Suprapubic skin (tissue), 4 donors: ENCODE data around the gene NUP210L. TPM values are rescaled to one million over a fixed set of nuclear protein-coding genes. Genes with fewer than 3 reads are reported as not detected.
"Not testable (repeated sequence)": the region's sequence is repeated elsewhere in the genome, so short reads cannot be mapped to it uniquely, and the experiment has no call there.

ENCODE experiments used
- DNase-seq, 2 donors: peaks; one replicate each; pipeline ENCODE4 v3.0.0-alpha.2; 2019; ENCODE audit warnings: low spot score in 2 of 2
- H3K27ac ChIP-seq: fragments of 200-600 bp; sonication (generic); one replicate; pipeline ENCODE4 v1.5.1; 2019
- H3K27me3 ChIP-seq: fragments of 200-600 bp; sonication (generic); one replicate; pipeline ENCODE4 v1.5.1; 2019
- H3K36me3 ChIP-seq: fragments of 200-600 bp; sonication (generic); one replicate; pipeline ENCODE4 v1.5.1; 2019
- H3K4me1 ChIP-seq: fragments of 200-600 bp; sonication (generic); one replicate; pipeline ENCODE4 v1.5.1; 2019
- H3K4me3 ChIP-seq: fragments of 200-600 bp; sonication (generic); one replicate; pipeline ENCODE4 v1.5.1; 2019; ENCODE audit warnings: mild to moderate bottlenecking
- H3K9me3 ChIP-seq: fragments of 200-600 bp; sonication (generic); one replicate; pipeline ENCODE4 v1.5.1; 2019
- CTCF ChIP-seq, 2 donors: fragments of 200-600 bp in 1 of 2; fragments of 450-650 bp in 1 of 2; sonication (generic) in 1 of 2; IDR thresholded peaks; one replicate each; pipeline ENCODE4 v1.5.1; 2016 to 2019; ENCODE audit warnings: antibody characterized with exemption in 2 of 2, mild to moderate bottlenecking in 1 of 2, moderate library complexity in 1 of 2
- EP300 ChIP-seq: sonication (generic); formaldehyde crosslinking; IDR thresholded peaks from one replicate; pipeline ENCODE4 v1.6.1; 2017; ENCODE audit warnings: antibody characterized with exemption
- POLR2A ChIP-seq, 2 donors: fragments of 450-650 bp; IDR thresholded peaks; one replicate each; pipeline ENCODE4 v1.6.1; 2017; ENCODE audit warnings: antibody characterized with exemption in 2 of 2, mild to moderate bottlenecking in 2 of 2, moderate library complexity in 2 of 2
- POLR2AphosphoS5 ChIP-seq, 3 donors: sonication (generic); formaldehyde crosslinking; IDR thresholded peaks; one replicate each; pipeline ENCODE4 v1.6.1; 2017; ENCODE audit warnings: antibody characterized with exemption in 3 of 3
- WGBS: methylation state at CpG from one replicate; pipeline ENCODE4 v1.1.5; 2018; 5-methylcytosine and 5-hydroxymethylcytosine counted together
- total RNA-seq, 4 donors: library from RNA; depleted of rRNA; stranded (reverse); fragments of >200 nt; gene quantifications; one replicate each; pipeline ENCODE4 v1.1.0, GENCODE V29; 2016

The NUP210L gene
- total RNA-seq, 4 donors from 2014 or later: not detected

DNA sequence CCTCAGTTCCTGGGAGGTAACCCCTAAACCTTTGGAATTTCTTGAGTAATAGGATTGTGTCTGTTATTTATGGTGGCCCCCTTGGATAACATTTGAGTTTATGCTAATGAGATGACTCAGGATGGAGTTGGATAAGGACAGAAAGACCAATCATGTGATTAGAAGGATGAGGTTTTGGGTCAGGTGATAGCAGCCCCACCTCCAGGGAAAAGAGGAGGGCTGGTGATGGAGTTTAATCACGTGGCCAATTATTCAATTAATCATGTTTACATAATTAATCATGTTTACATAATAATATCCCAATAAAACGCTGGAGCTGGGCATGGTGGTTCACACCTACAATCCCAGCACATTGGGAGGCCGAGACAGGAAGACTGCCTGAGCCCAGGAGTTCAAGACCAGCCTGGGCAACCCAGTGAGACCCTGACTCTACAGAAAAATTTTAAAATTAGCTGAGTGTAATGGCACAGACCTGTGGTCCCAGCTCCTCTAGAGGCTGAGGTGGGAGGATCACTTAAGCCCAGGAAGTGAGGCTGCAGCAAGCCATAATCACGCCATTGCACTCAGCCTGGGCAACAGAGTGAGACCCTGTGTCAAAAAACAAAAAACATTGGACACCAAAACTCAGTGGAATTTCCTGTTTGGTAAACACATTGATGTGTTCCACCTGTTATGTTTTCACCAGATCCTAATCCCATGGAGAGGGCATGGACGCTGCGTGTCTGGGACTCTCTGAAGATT, 73.3 kb downstream of the NUP210L start:
- Histone ChIP-seq H3K4me1 (no peaks in the 10 kb centered on the region), H3K36me3 (no peaks in the 10 kb centered on the region), H3K27ac (no peak overlapping the region), H3K27me3 (no peaks in the 10 kb centered on the region), H3K9me3 (no peaks in the 10 kb centered on the region), H3K4me3 (no peak overlapping the region)
- WGBS: 74% methylated on average over 6 of the region's 6 CpGs
- DNase-seq: no peak
- TF ChIP-seq POLR2A (IDR thresholded peaks at IDR 0.05) (no peak), CTCF (IDR thresholded peaks at IDR 0.05) (no peak), EP300 (no peak), POLR2AphosphoS5 (IDR thresholded peaks at IDR 0.05) (no peak)

GRCh38 chr1:154076413-154076812, 78.5 kb downstream of the NUP210L start:
- Histone ChIP-seq H3K4me1 (no peaks in the 10 kb centered on the region), H3K27me3 (no peaks in the 10 kb centered on the region), H3K9me3 (no peaks in the 10 kb centered on the region), H3K36me3 (no peaks in the 10 kb centered on the region), H3K27ac (no peak overlapping the region), H3K4me3 (no peak overlapping the region)
- TF ChIP-seq CTCF (IDR thresholded peaks at IDR 0.05) (no peak), POLR2AphosphoS5 (IDR thresholded peaks at IDR 0.05) (no peak), POLR2A (IDR thresholded peaks at IDR 0.05) (no peak), EP300 (no peak)
- no peak for DNase-seq
- WGBS: 86% methylated on average over 2 of the region's 2 CpGs

DNA sequence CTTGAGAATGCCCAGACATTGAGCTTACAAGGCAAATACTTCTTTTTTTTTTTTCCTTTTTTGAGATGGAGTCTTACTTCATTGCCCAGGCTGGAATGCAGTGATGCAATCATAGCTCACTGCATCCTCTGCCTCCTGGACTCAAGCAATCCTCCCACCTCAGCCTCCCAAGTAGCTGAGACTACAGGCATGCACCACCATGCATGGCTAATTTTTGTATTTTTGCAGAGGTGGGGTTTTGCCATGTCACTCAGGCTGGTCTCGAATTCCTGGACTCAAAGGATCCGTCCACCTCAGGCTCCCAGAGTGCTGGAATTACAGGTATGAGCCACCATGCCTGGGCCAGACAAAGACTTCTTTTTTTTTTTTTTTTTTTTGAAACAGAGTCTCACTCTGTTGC, 79.1 kb downstream of the NUP210L start:
- no peaks in the 10 kb centered on the region for H3K4me1 ChIP-seq
- 36% methylated on average over 2 of the region's 2 CpGs for WGBS
- no peak overlapping the region for H3K27ac ChIP-seq
- H3K36me3 ChIP-seq: no peaks in the 10 kb centered on the region
- no peak overlapping the region for H3K4me3 ChIP-seq
- DNase-seq: no peak
- no peaks in the 10 kb centered on the region for H3K27me3 ChIP-seq
- TF ChIP-seq POLR2A (IDR thresholded peaks at IDR 0.05): no peak
- TF ChIP-seq CTCF (IDR thresholded peaks at IDR 0.05): no peak
- TF ChIP-seq POLR2AphosphoS5 (IDR thresholded peaks at IDR 0.05): no peak
- no peak for TF ChIP-seq EP300
- no peaks in the 10 kb centered on the region for H3K9me3 ChIP-seq

- TF ChIP-seq EP300: no peak
- no peak overlapping the region for H3K4me3 ChIP-seq
- H3K27me3 ChIP-seq: no peaks in the 10 kb centered on the region
- no peaks in the 10 kb centered on the region for H3K36me3 ChIP-seq
- H3K4me1 ChIP-seq: no peaks in the 10 kb centered on the region
- DNase-seq: no peak
- WGBS: 86% methylated on average over 1 of the region's 1 CpG
- no peaks in the 10 kb centered on the region for H3K9me3 ChIP-seq
- H3K27ac ChIP-seq: no peak overlapping the region
Measured at GRCh38 chr1:154062309-154062708, 92.6 kb downstream of the NUP210L start.

DNA sequence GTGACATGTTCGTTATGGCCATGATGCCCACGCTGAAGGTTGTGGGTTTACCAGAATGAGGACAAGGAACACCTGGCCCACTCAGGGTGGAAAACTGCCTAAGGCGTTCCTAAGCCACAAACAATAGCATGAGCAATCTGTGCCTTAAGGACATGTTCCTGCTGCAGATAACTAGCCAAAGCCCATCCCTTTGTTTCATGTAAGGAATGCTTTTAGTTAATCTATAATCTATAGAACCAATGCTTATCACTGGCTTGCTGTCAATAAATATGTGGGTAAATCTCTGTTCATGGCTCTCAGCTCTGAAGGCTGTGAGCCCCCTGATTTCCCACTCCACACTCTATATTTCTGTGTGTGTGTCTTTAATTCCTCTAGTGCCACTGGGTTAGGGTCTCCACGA, 107.4 kb downstream of the NUP210L start:
- H3K27me3 ChIP-seq, H3K4me3 ChIP-seq, H3K36me3 ChIP-seq, H3K9me3 ChIP-seq, H3K4me1 ChIP-seq, DNase-seq, H3K27ac ChIP-seq: not testable (repeated sequence)
- 48% methylated on average over 4 of the region's 4 CpGs for WGBS

- H3K27me3 ChIP-seq, H3K9me3 ChIP-seq, H3K36me3 ChIP-seq, H3K27ac ChIP-seq, H3K4me3 ChIP-seq, H3K4me1 ChIP-seq, DNase-seq: not testable (repeated sequence)
- WGBS: 92% methylated on average over 1 of the region's 1 CpG
Measured at GRCh38 chr1:154033697-154034096, 121.2 kb downstream of the NUP210L start.

DNA sequence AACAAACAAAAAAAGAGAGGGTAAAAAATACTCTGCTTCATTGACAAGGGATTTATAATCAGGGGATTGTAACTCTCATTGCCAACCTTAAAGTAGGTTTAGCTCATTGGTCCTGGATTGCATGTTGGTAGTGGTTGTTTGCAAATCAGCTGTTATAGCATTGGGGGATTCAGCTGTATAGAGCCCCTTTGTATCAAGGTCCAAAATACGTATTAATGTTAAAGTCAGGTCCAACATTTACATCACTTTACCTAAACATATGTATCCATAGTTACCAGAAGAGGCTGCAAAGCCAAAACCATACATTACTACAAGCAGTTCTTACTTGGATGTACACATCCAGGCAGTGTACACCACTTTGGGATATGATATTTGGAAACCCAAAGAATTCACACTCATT, 134.9 kb downstream of the NUP210L start:
- no peak for TF ChIP-seq CTCF (IDR thresholded peaks at IDR 0.05)
- no peak for TF ChIP-seq EP300
- no peak for TF ChIP-seq POLR2A (IDR thresholded peaks at IDR 0.05)
- no peak for TF ChIP-seq POLR2AphosphoS5 (IDR thresholded peaks at IDR 0.05)
- Histone ChIP-seq H3K27me3 (no peaks in the 10 kb centered on the region), H3K4me3 (no peak overlapping the region), H3K36me3 (no peaks in the 10 kb centered on the region), H3K27ac (no peak overlapping the region), H3K4me1 (no peaks in the 10 kb centered on the region), H3K9me3 (no peaks in the 10 kb centered on the region)
- 95% methylated on average over 1 of the region's 1 CpG for WGBS
- no peak for DNase-seq
